Loucy (cell line): Measurements from ENCODE around the gene ROBO1.

Experiments
- H2AFZ ChIP-seq: fragments of 200-600 bp; sonication (generic); 2 replicates; pipeline ENCODE4 v1.6.0; 2016; ENCODE audit warnings: antibody characterized with exemption, mild to moderate bottlenecking, low read length, moderate library complexity
- H3F3A ChIP-seq: fragments of 200-600 bp; 2 replicates; pipeline ENCODE4 v1.6.0; 2016; ENCODE audit warnings: antibody characterized with exemption, low read depth, mild to moderate bottlenecking
- H3K27me3 ChIP-seq: fragments of 200-600 bp; sonication (generic); 2 replicates; pipeline ENCODE4 v1.6.1; 2014; ENCODE audit warnings: low read length, mild to moderate bottlenecking; ENCODE audit not compliant: insufficient read depth, poor library complexity, severe bottlenecking
- H3K36me3 ChIP-seq: fragments of 200-600 bp; sonication (generic); 2 replicates; pipeline ENCODE4 v1.6.1; 2016; ENCODE audit warnings: low read length; ENCODE audit not compliant: insufficient read depth
- H3K4me1 ChIP-seq: fragments of 200-600 bp; sonication (generic); 2 replicates; pipeline ENCODE4 v1.5.1; 2014; ENCODE audit warnings: low read length, mild to moderate bottlenecking; ENCODE audit not compliant: insufficient read depth, poor library complexity, severe bottlenecking
- H3K4me2 ChIP-seq: fragments of 200-600 bp; sonication (generic); 2 replicates; pipeline ENCODE4 v1.6.0; 2014; ENCODE audit warnings: antibody characterized with exemption, low read length, low read depth, mild to moderate bottlenecking; ENCODE audit not compliant: poor library complexity, severe bottlenecking
- H3K4me3 ChIP-seq: fragments of 200-600 bp; sonication (generic); 2 replicates; pipeline ENCODE4 v1.5.1; 2014; ENCODE audit warnings: low read length, mild to moderate bottlenecking, mixed read lengths; ENCODE audit not compliant: poor library complexity, severe bottlenecking
- H3K79me2 ChIP-seq: fragments of 200-600 bp; sonication (generic); 2 replicates; pipeline ENCODE4 v1.6.1; 2014; ENCODE audit warnings: low read length; ENCODE audit not compliant: insufficient read depth
- H3K9ac ChIP-seq: fragments of 200-600 bp; sonication (generic); 2 replicates; pipeline ENCODE4 v1.6.0; 2014; ENCODE audit warnings: mild to moderate bottlenecking, low read depth, low read length, moderate library complexity; ENCODE audit not compliant: poor library complexity, severe bottlenecking
- H3K9me2 ChIP-seq: fragments of 200-600 bp; sonication (generic); replicated peaks from 2 replicates; pipeline ENCODE4 v1.6.1; 2016; ENCODE audit warnings: low read depth, low read length, mixed read lengths
- H3K9me3 ChIP-seq: fragments of 200-600 bp; sonication (generic); 2 replicates; pipeline ENCODE4 v1.6.1; 2014; ENCODE audit warnings: mild to moderate bottlenecking, antibody characterized with exemption, low read length, low read depth; ENCODE audit not compliant: insufficient read depth
- H4K20me1 ChIP-seq: fragments of 200-600 bp; sonication (generic); 2 replicates; pipeline ENCODE4 v1.6.0; 2014; ENCODE audit warnings: antibody characterized with exemption, low read length, mild to moderate bottlenecking; ENCODE audit not compliant: insufficient read depth, poor library complexity, severe bottlenecking
- CTCF ChIP-seq: fragments of 200-600 bp; sonication (generic); conservative IDR thresholded peaks from 2 replicates; pipeline ENCODE4 v1.5.1; 2014; ENCODE audit warnings: mild to moderate bottlenecking, antibody characterized with exemption, low read length
- EZH2phosphoT487 ChIP-seq: fragments of 200-600 bp; IDR thresholded peaks from 2 replicates; pipeline ENCODE4 v1.6.1; 2018; ENCODE audit warnings: antibody characterized with exemption, mild to moderate bottlenecking, moderate library complexity, borderline replicate concordance

The ROBO1 gene

GRCh38 chr3:78792733-78793132 is 975.1 kb downstream of the ROBO1 start:
- Histone ChIP-seq H3K27me3 (no peaks in the 10 kb centered on the region), H3K9me2 (no peaks in the 10 kb centered on the region), H2AFZ (no peak overlapping the region), H4K20me1 (no peaks in the 10 kb centered on the region), H3K4me3 (no peak overlapping the region), H3F3A (no peaks in the 10 kb centered on the region), H3K4me2 (no peak overlapping the region), H3K9ac (no peak overlapping the region), H3K9me3 (no peaks in the 10 kb centered on the region), H3K79me2 (no peaks in the 10 kb centered on the region), H3K36me3 (no peaks in the 10 kb centered on the region), H3K4me1 (no peaks in the 10 kb centered on the region)
- no peak for TF ChIP-seq EZH2phosphoT487
- no peak for TF ChIP-seq CTCF

- Histone ChIP-seq H4K20me1 (no peaks in the 10 kb centered on the region), H3K9ac (no peak overlapping the region), H3K36me3 (no peaks in the 10 kb centered on the region), H3K4me1 (no peaks in the 10 kb centered on the region), H3F3A (no peaks in the 10 kb centered on the region), H3K9me3 (no peaks in the 10 kb centered on the region), H3K27me3 (no peaks in the 10 kb centered on the region), H3K9me2 (no peaks in the 10 kb centered on the region), H3K4me2 (no peak overlapping the region), H2AFZ (no peak overlapping the region), H3K4me3 (no peak overlapping the region), H3K79me2 (no peaks in the 10 kb centered on the region)
- TF ChIP-seq CTCF, result no peak
- TF ChIP-seq EZH2phosphoT487, result no peak
Measured at GRCh38 chr3:78792212-78792611, 975.6 kb downstream of the ROBO1 start.

GRCh38 chr3:78791753-78792152 is 976.0 kb downstream of the ROBO1 start:
- TF ChIP-seq EZH2phosphoT487, result no peak
- TF ChIP-seq CTCF, result no peak
- Histone ChIP-seq H3K9ac (no peak overlapping the region), H3K4me2 (no peak overlapping the region), H3F3A (no peaks in the 10 kb centered on the region), H3K4me1 (no peaks in the 10 kb centered on the region), H3K9me3 (no peaks in the 10 kb centered on the region), H4K20me1 (no peaks in the 10 kb centered on the region), H2AFZ (no peak overlapping the region), H3K9me2 (no peaks in the 10 kb centered on the region), H3K79me2 (no peaks in the 10 kb centered on the region), H3K27me3 (no peaks in the 10 kb centered on the region), H3K36me3 (no peaks in the 10 kb centered on the region), H3K4me3 (no peak overlapping the region)
